Measurements from ENCODE around the gene GPR150.

- no peak for TF ChIP-seq CTCF (optimal IDR thresholded peaks at IDR 0.05 in 1 of 3, IDR thresholded peaks at IDR 0.05 in 1 of 3, conservative IDR thresholded peaks at IDR 0.05 in 1 of 3; ENCODE audit: extremely low read depth in 1 of 3, insufficient read depth in 2 of 3, low read length in 3 of 3)
- TF ChIP-seq EZH2 (IDR thresholded peaks at IDR 0.05; ENCODE audit: low read length), result no peak
Measured at GRCh38 chr5:95626701-95627100, 6.8 kb downstream of the GPR150 start.

All from keratinocyte (primary cell).